ENCODE measurements around the gene RPS3. TPM values are rescaled to one million over a fixed set of nuclear protein-coding genes. Genes with fewer than 3 reads are reported as not detected.

The RPS3 gene
- total and polyA plus RNA-seq, 2 of the 13 experiments (the other 11 are each of a cell fraction or from before 2014, with no cell fraction given), result 2,143 to 3,616 TPM

GRCh38 chr11:75422248-75423231, 23.2 kb downstream of the RPS3 start (continued):
- TF ChIP-seq FOXP4 (CRISPR knock-in tag; IDR thresholded peaks at IDR 0.05) (peak; percentile 65), CHD4 (IDR thresholded peaks at IDR 0.05; ENCODE audit: borderline replicate concordance, low read length) (no peak), ZNF569 (CRISPR knock-in tag; IDR thresholded peaks at IDR 0.05; ENCODE audit: borderline replicate concordance) (no peak), ZBTB33 (CRISPR knock-in tag; IDR thresholded peaks at IDR 0.05) (no peak), ARNT2 (CRISPR knock-in tag; IDR thresholded peaks at IDR 0.05; ENCODE audit: low read depth) (no peak), ZNF451 (CRISPR knock-in tag; IDR thresholded peaks at IDR 0.05) (no peak), SNRNP70 (IDR thresholded peaks at IDR 0.05; ENCODE audit: low read depth, low read length) (no peak), BATF2 (CRISPR knock-in tag; IDR thresholded peaks at IDR 0.05) (no peak), ZBTB26 (CRISPR knock-in tag; IDR thresholded peaks at IDR 0.05; ENCODE audit: borderline replicate concordance) (no peak), TOE1 (CRISPR knock-in tag; IDR thresholded peaks at IDR 0.05) (no peak), ZBTB7B (CRISPR knock-in tag; IDR thresholded peaks at IDR 0.05) (peak; percentile 55; the same call in 1 of the 2 replicates), ZNF230 (CRISPR knock-in tag; IDR thresholded peaks at IDR 0.05) (no peak; the same call in 1 of the 2 replicates), BORCS8-MEF2B (CRISPR knock-in tag; IDR thresholded peaks at IDR 0.05) (0 out of 2 replicates have a peak, but pooled peaks have one; percentile 43), SATB2 (CRISPR knock-in tag; IDR thresholded peaks at IDR 0.05) (no peak), ZC3H13 (CRISPR knock-in tag; IDR thresholded peaks at IDR 0.05) (no peak), TARDBP (CRISPR knock-in tag; IDR thresholded peaks at IDR 0.05) (peak; percentile 53; the same call in 1 of the 2 replicates), CREB1 (IDR thresholded peaks at IDR 0.05) (no peak), CREB1 (CRISPR knock-in tag; IDR thresholded peaks at IDR 0.05) (0 out of 2 replicates have a peak, but pooled peaks have one; percentile 12), MTA1 (CRISPR knock-in tag; IDR thresholded peaks at IDR 0.05; ENCODE audit: borderline replicate concordance) (peak; percentile 92), ISX (CRISPR knock-in tag; conservative IDR thresholded peaks at IDR 0.05) (no peak), KAT8 (CRISPR knock-in tag; IDR thresholded peaks at IDR 0.05) (no peak), ZFP1 (CRISPR knock-in tag; IDR thresholded peaks at IDR 0.05) (peak; percentile 99), ZNF670 (CRISPR knock-in tag; IDR thresholded peaks at IDR 0.05; ENCODE audit: borderline replicate concordance) (no peak; the same call in 1 of the 2 replicates), SOX6 (IDR thresholded peaks at IDR 0.05) (no peak), SOX6 (CRISPR knock-in tag; IDR thresholded peaks at IDR 0.05) (peak; percentile 72)

Measured in HepG2 (cell line).